HCT116 (cell line): ENCODE data around the gene ESRRG.

ENCODE experiments used
- CEBPB ChIP-seq: IDR thresholded peaks from 2 replicates; pipeline ENCODE4 v1.6.1; 2012; ENCODE audit warnings: low read depth
- TCF7L2 ChIP-seq: IDR thresholded peaks from 2 replicates; pipeline ENCODE4 v1.7.0; 2011; ENCODE audit warnings: borderline replicate concordance, inconsistent platforms; ENCODE audit not compliant: insufficient read depth, insufficient read length; ENCODE audit errors: extremely low read depth
- ZFX ChIP-seq: fragments of 450-650 bp; IDR thresholded peaks from 2 replicates; pipeline ENCODE4 v1.6.1; 2017

DNA sequence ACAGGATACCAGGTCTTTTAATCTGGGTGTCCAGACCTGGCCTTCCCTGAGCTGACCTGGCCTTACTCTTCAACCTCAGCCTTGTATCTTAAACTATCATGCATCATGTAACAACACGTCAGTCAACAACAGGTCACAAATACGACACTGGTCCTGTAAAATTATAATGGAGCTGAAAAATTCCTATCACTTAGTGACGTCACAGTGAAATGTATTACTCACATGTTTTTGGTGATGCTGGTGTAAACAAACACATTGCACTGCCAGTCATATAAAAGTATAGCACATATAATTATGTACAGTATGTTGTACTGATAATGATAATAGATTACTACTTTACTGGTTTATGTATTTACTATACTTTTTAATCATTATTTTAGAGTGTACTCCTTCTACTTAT is 31.5 kb downstream of the ESRRG start:
- no peak for TF ChIP-seq TCF7L2
- TF ChIP-seq ZFX, result no peak
- no peak for TF ChIP-seq CEBPB
